ENCODE data around the gene EVA1A. TPM values are rescaled to one million over a fixed set of nuclear protein-coding genes. Genes with fewer than 3 reads are reported as not detected.
A peak's percentile ranks its signal among the peaks of the same experiment; 100 is the strongest.

Gene EVA1A
- total RNA-seq (100 to 1,000 TPM in 1 of 2 donors, 10 to 100 TPM in 1; 45.7 to 206 TPM), polyA plus RNA-seq (100 to 1,000 TPM in 1 of 2 donors, 10 to 100 TPM in 1; 93.2 to 107 TPM)

GRCh38 chr2:75560768-75561565 lies at the start of gene EVA1A:
TSS of gene EVA1A (minus strand) at chr2:75560939. CDS start at chr2:75518140, 42,799 bp downstream.
- DNase-seq (ENCODE audit: low spot score) = peak; percentile 63
- WGBS = 3% methylated on average over 46 of the region's 46 CpGs
- peak within 1 kb of the TSS; percentile 82 to 92 for H3K27ac ChIP-seq (ENCODE audit: low read depth in 1 of 2, low read length in 2 of 2)
- H3K4me3 ChIP-seq (ENCODE audit: low read depth in 1 of 3, low read length in 3 of 3) = peak within 1 kb of the TSS; percentile 73 to 90 (median 83)
- TF ChIP-seq RAD21 (IDR thresholded peaks at IDR 0.05) (peak in 1 of 2 donors; percentile 28), EGR1 (IDR thresholded peaks at IDR 0.05; ENCODE audit: low read depth in 2 of 2) (no peak)
- peaks cover 0 to 29% (median 20%) of the 10 kb centered on the region in 4 donors for H3K4me1 ChIP-seq (ENCODE audit: control insufficient read depth in 4 of 4, insufficient read depth in 4 of 4, low read length in 3 of 4)
- H3K27me3 ChIP-seq (ENCODE audit: control insufficient read depth in 4 of 4, insufficient read depth in 4 of 4, low read length in 3 of 4) = no peaks in the 10 kb centered on the region
- peak within 1 kb of the TSS; percentile 68 to 91 for H3K9ac ChIP-seq (ENCODE audit: low read depth in 1 of 2, low read length in 2 of 2)
- H3K9me3 ChIP-seq (ENCODE audit: control insufficient read depth in 4 of 4, low read length in 3 of 4) = no peaks in the 10 kb centered on the region
- H3K36me3 ChIP-seq (ENCODE audit: control insufficient read depth in 4 of 4, insufficient read depth in 3 of 4, low read depth in 1 of 4, low read length in 3 of 4) = no peaks in the 10 kb centered on the region

GRCh38 chr2:75609937-75610508 lies 49.3 kb upstream of the EVA1A start:
- 81% methylated on average over 7 of the region's 7 CpGs for WGBS
- H3K27ac ChIP-seq (ENCODE audit: low read depth in 1 of 2, low read length in 2 of 2) = no peak overlapping the region
- no peak for DNase-seq (ENCODE audit: low spot score)
- H3K4me1 ChIP-seq (ENCODE audit: control insufficient read depth in 4 of 4, insufficient read depth in 4 of 4, low read length in 3 of 4) = peaks cover 0 to 18% (median 5%) of the 10 kb centered on the region in 4 donors
- no peaks in the 10 kb centered on the region for H3K36me3 ChIP-seq (ENCODE audit: control insufficient read depth in 4 of 4, insufficient read depth in 3 of 4, low read depth in 1 of 4, low read length in 3 of 4)
- H3K4me3 ChIP-seq (ENCODE audit: low read depth in 1 of 3, low read length in 3 of 3) = no peak overlapping the region
- no peak overlapping the region for H3K9ac ChIP-seq (ENCODE audit: low read depth in 1 of 2, low read length in 2 of 2)
- TF ChIP-seq RAD21 (IDR thresholded peaks at IDR 0.05) = no peak
- TF ChIP-seq HNF4A (conservative IDR thresholded peaks at IDR 0.05) = no peak
- no peak for TF ChIP-seq GABPA (IDR thresholded peaks at IDR 0.05 in 1 of 2, conservative IDR thresholded peaks at IDR 0.05 in 1 of 2)
- TF ChIP-seq HNF4G (IDR thresholded peaks at IDR 0.05) = no peak
- H3K27me3 ChIP-seq (ENCODE audit: control insufficient read depth in 4 of 4, insufficient read depth in 4 of 4, low read length in 3 of 4) = no peaks in the 10 kb centered on the region
- H3K9me3 ChIP-seq (ENCODE audit: control insufficient read depth in 4 of 4, low read length in 3 of 4) = no peaks in the 10 kb centered on the region

- Histone ChIP-seq H3K9me3 (ENCODE audit: control insufficient read depth in 4 of 4, low read length in 3 of 4) (no peaks in the 10 kb centered on the region), H3K4me1 (ENCODE audit: control insufficient read depth in 4 of 4, insufficient read depth in 4 of 4, low read length in 3 of 4) (peaks cover 0 to 15% (median 4%) of the 10 kb centered on the region in 4 donors), H3K4me3 (ENCODE audit: low read depth in 1 of 3, low read length in 3 of 3) (no peak overlapping the region), H3K9ac (ENCODE audit: low read depth in 1 of 2, low read length in 2 of 2) (no peak overlapping the region), H3K27ac (ENCODE audit: low read depth in 1 of 2, low read length in 2 of 2) (no peak overlapping the region), H3K27me3 (ENCODE audit: control insufficient read depth in 4 of 4, insufficient read depth in 4 of 4, low read length in 3 of 4) (no peaks in the 10 kb centered on the region), H3K36me3 (ENCODE audit: control insufficient read depth in 4 of 4, insufficient read depth in 3 of 4, low read depth in 1 of 4, low read length in 3 of 4) (no peaks in the 10 kb centered on the region)
- 38% methylated on average over 5 of the region's 5 CpGs for WGBS
- TF ChIP-seq MAX (IDR thresholded peaks at IDR 0.05) (no peak), YY1 (IDR thresholded peaks at IDR 0.05) (no peak), ZBTB33 (IDR thresholded peaks at IDR 0.05) (no peak), HNF4A (conservative IDR thresholded peaks at IDR 0.05) (no peak), ATF3 (IDR thresholded peaks at IDR 0.05) (no peak), FOXA2 (IDR thresholded peaks at IDR 0.05) (no peak), GABPA (IDR thresholded peaks at IDR 0.05 in 1 of 2, conservative IDR thresholded peaks at IDR 0.05 in 1 of 2) (no peak), FOXA1 (IDR thresholded peaks at IDR 0.05) (no peak), TAF1 (conservative IDR thresholded peaks at IDR 0.05) (no peak), RAD21 (IDR thresholded peaks at IDR 0.05) (no peak), REST (IDR thresholded peaks at IDR 0.05) (no peak), RXRA (IDR thresholded peaks at IDR 0.05) (no peak)
- no peak for DNase-seq (ENCODE audit: low spot score)
These were observed 48.6 kb upstream of the EVA1A start for GRCh38 chr2:75609334-75609689.
